HG03039 (cell line): ENCODE data around the gene FAM167B.
"Not testable (repeated sequence)": the region's sequence is repeated elsewhere in the genome, so short reads cannot be mapped to it uniquely, and the experiment has no call there.

ENCODE experiments used
- ATAC-seq: cut with Tn5 transposase; IDR thresholded peaks from one replicate; pipeline ENCODE4 v1.9.1; 2021; ENCODE audit warnings: mild to moderate bottlenecking, moderate library complexity; ENCODE audit not compliant: unreplicated experiment

The FAM167B gene

GRCh38 chr1:32255072-32256071 is 8.3 kb downstream of the FAM167B start:
- no peak for ATAC-seq

- no peak for ATAC-seq
Measured at GRCh38 chr1:32256473-32257226, 9.6 kb downstream of the FAM167B start.

GRCh38 chr1:32257227-32257508 is 10.1 kb downstream of the FAM167B start:
- no peak for ATAC-seq

GRCh38 chr1:32263236-32263593 is 16.2 kb downstream of the FAM167B start:
- not testable (repeated sequence) for ATAC-seq

- ATAC-seq, result no peak
Measured at GRCh38 chr1:32263744-32264143, 16.7 kb downstream of the FAM167B start.

- no peak for ATAC-seq
Measured at GRCh38 chr1:32265846-32266245, 18.8 kb downstream of the FAM167B start.

GRCh38 chr1:32266921-32267591 is 20.0 kb downstream of the FAM167B start:
- ATAC-seq, result no peak

- ATAC-seq, result no peak
Measured at GRCh38 chr1:32269744-32270143, 22.7 kb downstream of the FAM167B start.

GRCh38 chr1:32272557-32273390 is 25.8 kb downstream of the FAM167B start:
- ATAC-seq, result no peak

GRCh38 chr1:32273391-32274208 is 26.6 kb downstream of the FAM167B start:
- ATAC-seq, result no peak

- no peak for ATAC-seq
Measured at GRCh38 chr1:32274646-32275340, 27.8 kb downstream of the FAM167B start.

GRCh38 chr1:32275424-32275823 is 28.4 kb downstream of the FAM167B start:
- ATAC-seq, result no peak

GRCh38 chr1:32276032-32276782 is 29.2 kb downstream of the FAM167B start:
- no peak for ATAC-seq

GRCh38 chr1:32284777-32285176 is 37.8 kb downstream of the FAM167B start:
- not testable (repeated sequence) for ATAC-seq

- ATAC-seq, result no peak
Measured at GRCh38 chr1:32285658-32286057, 38.6 kb downstream of the FAM167B start.

GRCh38 chr1:32286763-32287162 is 39.7 kb downstream of the FAM167B start:
- ATAC-seq, result no peak

GRCh38 chr1:32289256-32289655 is 42.2 kb downstream of the FAM167B start:
- no peak for ATAC-seq

- ATAC-seq, result no peak
Measured at GRCh38 chr1:32291145-32291707, 44.2 kb downstream of the FAM167B start.
